Measurements from ENCODE around the gene TSPAN31.

DNA sequence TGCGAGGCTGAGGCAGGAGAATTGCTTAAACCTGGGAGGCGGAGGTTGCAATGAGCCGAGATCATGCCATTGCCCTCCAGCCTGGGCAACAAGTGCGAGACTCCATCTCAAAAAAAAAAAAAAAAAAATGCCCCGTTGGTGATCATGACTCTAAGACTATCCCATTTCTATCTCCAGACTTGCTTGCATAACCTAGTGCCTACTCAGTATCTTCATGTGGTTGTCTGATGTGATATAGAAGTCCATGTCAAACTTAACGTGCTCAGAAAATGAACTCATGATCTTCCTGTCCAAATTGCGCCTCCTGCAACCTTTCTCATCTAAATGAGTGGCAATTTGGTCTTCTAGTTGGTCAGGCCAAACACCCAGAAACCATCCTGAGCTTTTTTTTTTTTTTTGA lies 33.1 kb downstream of the TSPAN31 start:
- TF ChIP-seq, protein P1, sequence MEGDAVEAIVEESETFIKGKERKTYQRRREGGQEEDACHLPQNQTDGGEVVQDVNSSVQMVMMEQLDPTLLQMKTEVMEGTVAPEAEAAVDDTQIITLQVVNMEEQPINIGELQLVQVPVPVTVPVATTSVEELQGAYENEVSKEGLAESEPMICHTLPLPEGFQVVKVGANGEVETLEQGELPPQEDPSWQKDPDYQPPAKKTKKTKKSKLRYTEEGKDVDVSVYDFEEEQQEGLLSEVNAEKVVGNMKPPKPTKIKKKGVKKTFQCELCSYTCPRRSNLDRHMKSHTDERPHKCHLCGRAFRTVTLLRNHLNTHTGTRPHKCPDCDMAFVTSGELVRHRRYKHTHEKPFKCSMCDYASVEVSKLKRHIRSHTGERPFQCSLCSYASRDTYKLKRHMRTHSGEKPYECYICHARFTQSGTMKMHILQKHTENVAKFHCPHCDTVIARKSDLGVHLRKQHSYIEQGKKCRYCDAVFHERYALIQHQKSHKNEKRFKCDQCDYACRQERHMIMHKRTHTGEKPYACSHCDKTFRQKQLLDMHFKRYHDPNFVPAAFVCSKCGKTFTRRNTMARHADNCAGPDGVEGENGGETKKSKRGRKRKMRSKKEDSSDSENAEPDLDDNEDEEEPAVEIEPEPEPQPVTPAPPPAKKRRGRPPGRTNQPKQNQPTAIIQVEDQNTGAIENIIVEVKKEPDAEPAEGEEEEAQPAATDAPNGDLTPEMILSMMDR (IDR thresholded peaks at IDR 0.05; ENCODE audit: low read length) = no peak
- TF ChIP-seq EZH2 (IDR thresholded peaks at IDR 0.05; ENCODE audit: borderline replicate concordance, low read length) = no peak
